HG02642 (cell line): ENCODE data around the gene NRXN3.

Experiments used
- ATAC-seq: cut with Tn5 transposase; IDR thresholded peaks from one replicate; pipeline ENCODE4 v1.9.1; 2021; ENCODE audit warnings: mild to moderate bottlenecking; ENCODE audit not compliant: unreplicated experiment, poor library complexity

Gene NRXN3

DNA sequence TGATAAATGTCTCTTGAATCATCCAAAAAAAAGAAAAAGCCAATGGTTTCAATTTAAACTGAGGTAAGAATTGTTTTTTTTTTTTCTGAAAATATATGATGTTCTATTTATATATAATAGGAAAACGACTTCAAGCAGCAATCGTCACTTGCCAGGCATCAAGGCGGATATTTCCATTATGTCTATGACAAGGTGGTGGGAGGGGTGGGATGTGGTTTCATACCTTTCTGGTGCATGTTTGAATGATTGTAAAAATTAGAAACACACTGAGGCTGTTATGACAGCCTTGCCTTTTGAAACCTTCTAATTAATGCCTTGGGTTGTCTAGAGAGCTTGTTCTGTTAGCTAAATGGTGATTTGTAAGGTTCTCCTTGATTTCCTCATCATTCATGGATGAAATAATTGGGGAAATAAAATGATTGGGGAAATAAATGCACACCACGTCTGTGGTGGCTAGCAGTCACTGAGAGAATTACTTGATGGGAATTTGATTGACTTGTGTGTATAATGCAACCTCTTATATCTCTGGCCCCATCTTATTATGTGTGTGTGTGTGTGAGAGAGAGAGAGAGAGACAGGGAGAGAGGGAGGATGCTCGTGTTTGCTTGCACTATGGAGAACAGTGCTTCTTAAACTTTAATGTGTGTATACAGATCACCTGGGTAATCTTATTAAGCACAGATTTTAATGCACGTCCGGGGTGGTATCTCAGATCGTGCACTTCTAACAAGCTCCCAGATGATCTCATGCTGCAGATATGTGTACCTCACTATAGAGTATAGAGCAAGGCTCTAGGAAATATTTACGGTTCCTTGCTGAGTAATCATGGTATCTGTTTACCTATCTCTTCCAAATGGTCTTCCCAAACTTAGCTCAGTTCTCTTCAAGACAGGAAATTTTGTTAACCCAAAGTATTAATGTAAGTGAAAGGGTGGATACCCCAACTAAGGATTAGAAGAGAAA lies 1538.5 kb downstream of the NRXN3 start:
- ATAC-seq, result no peak

DNA sequence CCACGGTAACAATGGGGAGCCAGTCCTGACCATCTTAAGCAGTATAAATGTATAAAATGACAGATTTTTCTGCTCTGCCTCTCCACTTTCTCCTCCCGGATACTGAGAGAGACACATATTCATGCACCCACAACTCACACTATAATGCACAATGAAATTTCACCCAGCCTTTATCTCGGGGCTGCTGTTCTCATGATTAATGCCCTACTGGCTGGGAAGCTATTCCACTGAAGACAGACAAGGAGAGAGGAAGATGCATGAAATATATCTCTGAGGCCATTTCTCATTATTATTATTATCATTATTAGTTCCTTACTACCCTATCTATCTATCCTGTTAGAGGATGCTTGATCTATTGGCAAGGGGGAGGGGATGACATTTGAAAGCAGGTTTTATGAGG lies 1539.4 kb downstream of the NRXN3 start:
- ATAC-seq, result no peak

DNA sequence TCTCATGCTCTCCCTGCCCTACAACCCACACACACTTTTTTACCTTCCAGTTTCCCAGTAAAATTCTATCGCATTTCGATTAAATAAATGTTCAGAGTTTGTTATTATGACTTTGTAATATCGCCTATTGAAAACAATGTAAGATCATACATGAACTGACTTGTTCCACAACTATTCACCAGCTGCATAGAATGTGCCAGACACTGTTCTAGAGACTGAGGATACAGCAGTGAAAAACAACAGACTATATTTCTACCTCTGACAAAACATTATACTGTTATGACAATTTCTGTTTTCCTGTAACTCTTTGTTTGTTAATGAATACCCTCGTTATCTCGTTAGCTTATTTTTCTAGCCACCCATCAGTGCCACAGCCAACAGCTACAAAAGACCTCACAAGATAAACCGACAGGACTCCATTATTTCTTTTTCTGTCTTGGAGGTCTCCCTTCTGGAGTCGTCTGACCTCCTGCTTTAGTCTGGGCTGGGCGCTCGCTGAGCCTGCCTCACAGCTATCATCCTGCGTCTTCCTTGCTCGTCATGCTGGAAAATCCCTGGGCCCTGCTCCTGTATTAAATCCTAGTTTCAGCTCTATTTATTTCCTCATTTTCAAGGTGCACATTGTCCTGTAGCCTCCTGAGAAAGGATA lies 1542.3 kb downstream of the NRXN3 start:
- no peak for ATAC-seq

DNA sequence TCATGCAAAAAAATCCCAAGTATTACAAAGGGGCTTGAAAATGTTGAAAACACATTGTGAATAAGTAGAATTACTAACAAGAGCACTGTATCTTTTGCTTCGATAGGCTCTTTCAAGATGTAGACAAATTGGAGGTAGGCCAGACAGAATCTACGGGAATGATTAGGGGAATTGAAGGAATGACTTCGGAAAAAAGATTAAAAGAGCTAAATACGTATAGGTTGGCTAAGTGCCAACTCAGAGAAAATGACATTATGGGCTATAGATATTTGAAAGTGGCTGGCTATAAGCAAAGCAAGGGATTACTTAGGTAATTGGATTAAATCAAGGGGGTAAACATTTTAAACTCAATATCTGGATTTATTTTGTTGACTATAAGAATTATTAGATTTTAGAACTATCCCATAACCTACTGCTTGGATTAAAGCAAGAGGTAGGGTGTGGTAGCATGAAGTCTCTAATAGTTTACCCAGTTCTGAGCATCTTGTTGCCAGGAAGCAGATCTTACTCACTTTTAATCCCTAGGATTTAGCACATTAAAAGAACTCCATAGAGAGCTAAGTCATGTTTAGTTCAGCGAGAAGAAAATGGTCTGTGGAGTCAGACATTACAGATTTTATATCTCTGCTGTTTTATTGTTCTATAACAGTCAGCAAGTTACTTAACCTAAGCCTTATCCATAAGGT lies 1551.4 kb downstream of the NRXN3 start:
- no peak for ATAC-seq

DNA sequence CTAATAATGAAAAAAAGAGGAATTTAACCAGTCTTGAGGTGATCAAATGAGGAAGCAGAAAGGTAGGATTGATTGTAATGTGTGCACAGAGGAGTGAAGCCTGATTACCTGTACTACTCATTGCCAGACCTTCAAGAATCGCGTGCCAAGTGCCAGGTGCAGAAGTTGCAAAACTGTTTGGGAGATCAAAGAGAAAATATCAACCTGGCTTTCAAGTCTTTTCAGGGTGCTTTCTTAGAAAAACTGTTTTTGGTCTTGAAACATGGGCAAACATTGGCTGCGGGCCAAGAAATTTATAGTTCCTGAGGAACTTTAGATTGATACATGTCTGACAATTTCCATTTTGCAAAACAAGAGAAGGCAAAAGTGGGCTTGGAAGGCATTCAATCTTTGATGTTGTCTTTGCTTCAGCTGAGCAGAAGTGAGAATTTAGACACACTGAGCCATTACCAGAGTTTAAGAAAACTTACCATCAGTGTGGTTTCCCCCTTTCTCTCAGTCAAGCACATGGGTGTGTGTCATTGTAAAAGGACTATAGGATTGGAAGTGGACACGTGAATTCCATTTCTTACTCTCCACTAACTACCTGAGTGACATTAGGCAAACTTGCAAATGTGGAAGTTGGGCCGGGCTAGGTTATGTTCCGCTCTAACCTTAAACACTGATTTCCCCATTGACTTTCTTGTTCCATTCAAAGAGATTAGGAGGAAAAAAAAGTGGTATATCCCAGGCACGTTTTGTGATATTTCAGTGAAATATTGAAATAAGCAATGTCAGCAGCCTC lies 1555.0 kb downstream of the NRXN3 start:
- no peak for ATAC-seq

DNA sequence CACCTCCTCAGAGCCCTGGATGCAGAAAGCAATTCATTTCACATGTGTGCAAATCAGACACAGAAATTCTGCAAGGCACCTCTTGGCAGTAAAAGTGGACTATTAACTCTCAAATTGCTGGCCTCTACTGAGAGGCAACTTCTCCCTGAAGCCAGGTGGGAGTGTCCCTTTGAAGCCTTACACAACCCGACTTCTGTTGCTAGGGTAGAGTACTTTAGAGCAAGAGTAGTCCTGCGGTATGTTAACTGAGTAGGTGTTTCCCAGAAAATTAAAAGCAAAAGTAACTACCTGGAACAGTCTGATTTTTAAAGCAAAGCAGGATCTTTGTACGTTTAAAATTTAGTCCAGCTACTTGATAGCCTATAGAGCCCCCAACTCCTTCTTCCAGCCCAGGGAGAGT lies 1557.7 kb downstream of the NRXN3 start:
- no peak for ATAC-seq

DNA sequence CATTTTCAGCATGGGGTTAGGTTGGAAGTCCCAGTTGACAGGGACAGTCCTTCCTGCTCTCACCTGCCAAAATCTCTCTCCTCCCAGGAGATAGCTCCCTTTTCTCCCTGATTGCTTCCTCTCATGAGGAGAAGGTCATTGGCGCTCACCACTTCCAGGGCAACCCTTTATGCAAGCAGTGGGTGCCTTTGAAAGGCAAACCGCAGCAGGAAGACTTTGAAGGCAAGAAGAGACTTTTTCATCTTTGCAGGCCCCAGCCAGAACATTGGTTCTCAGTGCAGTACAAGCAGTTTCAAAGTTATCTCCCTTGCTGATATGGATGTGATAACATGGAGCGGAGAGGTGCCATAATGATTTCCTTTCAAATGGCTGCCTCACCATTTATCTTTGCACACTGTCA lies 1558.2 kb downstream of the NRXN3 start:
- no peak for ATAC-seq

DNA sequence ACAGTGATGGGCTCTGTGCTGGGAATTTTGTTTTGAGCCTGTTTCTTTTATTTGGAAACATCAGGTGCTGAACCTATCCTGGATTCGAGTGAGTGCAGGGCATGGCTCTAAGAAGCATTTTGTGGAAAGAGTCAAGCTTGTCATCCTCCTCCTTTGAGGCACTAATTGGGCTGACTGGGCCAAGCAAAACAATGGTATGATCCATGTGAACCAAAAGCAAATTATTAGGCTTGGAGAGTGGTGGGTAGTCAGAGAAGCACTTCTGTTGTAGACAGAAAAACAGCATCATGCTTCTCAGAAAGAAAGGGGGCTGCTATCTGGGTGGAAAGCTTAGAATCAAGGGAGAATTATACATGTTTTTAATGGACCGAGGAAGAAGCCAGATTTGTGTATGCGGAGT lies 1559.6 kb downstream of the NRXN3 start:
- no peak for ATAC-seq

DNA sequence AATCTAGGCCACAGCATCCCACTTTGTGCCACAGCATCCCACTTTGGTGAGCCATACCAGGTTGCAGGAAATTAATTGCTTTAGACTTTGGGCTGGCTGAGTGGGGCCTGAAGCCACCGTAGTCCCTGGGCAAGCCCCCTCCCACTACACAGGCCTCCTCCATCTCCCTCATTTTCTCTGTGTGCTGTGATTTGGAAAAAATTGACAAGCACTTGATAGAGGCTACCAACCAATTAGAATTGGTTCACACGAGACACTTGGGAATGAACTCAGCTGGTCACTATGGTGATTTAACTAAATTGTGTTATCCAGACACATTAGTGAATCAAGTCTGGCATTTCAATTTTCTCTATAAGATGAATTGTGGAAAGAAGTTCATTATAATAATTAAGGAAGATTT lies 1560.0 kb downstream of the NRXN3 start:
- no peak for ATAC-seq

DNA sequence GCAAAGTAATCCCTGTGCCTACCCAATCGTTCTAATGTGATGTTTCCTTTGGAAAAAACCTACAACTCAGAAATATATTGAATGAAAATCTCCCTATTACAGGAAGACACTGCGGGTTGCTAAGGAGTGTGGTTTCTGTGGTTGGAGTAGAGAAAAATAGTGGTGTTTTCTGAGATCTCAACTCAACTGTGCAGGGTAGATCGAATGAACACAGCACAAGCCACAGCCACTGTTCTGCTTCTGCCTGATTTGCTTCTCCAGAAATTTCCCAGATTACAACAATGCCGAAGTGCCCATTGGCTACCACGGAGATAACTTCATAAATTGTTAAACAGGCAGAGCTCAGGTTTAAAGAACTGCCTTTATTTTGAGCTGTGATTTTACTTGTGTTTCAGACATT lies 1560.8 kb downstream of the NRXN3 start:
- no peak for ATAC-seq

DNA sequence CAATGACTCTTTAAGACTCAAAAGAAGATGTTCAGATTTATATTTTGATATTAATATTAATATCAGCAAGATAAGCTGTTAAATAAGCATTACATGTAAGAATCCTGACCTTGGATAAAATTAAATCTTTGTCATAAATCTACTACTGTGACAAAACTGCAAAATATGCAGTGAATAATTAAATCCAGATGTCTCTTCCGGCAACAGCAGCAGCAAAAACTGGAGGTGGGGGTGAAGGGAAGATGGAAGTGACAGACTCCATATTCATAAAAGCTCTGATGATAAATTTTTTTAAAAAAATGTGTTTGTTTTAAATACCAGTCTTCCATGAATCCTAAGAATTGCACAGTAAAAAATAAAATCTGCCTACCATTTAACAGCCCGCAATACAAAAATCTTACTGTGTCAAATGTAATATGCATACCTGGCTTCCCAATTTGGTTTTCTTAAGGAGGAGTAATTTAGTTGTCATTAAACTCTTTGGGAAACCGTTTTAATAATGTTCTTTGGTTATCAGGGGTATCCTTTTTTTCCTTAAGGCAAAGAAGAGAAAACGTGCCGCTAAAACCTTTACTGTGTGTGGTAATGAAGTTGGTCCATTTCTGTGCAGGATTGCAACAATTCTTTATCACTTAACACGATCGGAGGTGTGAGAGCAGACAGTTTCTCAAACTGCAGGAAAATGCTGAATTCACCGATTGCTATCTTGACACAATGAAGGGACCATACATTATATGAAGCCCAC lies 1562.9 kb downstream of the NRXN3 start:
- no peak for ATAC-seq

DNA sequence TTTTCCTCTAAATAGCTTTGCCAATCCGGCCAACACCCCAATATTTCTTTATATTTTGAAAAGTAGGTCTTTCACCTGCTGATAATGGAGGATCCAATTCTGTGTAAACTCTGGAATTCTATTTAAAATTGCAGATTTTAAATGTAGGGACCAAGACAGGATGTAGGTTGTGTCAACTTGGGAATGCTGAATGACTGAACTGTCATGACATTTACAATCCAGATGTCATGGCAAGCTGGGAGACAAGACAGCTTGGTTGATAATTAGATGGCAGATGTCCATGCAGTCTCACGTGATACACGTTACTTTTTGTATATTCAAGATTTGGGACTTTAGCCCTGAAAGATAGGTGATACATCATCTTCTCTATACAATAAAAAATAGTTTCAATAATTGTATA lies 1564.0 kb downstream of the NRXN3 start:
- ATAC-seq, result no peak

DNA sequence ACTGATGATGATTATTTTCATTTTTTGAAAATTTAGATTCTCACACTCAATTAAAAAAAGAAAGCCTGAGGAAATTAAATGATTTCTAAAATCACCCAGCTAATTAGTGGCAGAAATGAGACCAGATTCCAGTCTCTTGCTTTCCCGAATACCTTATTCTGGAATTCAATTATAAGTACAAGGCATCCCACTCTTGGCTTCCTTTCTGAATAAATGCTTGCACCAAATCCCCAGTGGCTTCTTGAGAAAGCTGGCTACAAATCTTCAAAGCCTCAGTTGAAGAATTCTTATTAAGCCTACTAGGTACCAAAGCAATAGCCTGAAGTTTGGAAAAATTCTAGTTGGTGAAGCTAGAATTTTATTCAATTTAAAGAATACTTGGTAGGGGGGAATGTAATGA lies 1564.5 kb downstream of the NRXN3 start:
- ATAC-seq, result no peak

DNA sequence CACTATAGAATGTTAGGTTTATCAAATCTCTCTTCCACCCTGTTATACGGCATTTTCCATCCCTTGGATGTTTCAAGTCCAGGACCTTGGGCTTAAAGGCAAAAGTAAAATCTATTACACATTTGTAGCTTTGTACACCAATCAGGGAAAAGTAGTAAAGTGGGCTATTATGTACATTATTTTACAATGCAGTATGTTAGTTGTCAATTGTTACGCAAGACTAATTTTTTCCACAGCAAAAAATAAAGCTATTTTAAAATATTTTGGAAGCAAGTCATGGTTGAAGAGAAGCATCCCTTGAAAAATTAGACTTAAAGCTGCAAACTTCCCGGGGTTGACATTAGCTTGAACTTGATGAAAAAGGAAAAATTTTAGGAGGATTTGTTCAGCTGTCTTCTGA lies 1564.9 kb downstream of the NRXN3 start:
- ATAC-seq, result no peak

DNA sequence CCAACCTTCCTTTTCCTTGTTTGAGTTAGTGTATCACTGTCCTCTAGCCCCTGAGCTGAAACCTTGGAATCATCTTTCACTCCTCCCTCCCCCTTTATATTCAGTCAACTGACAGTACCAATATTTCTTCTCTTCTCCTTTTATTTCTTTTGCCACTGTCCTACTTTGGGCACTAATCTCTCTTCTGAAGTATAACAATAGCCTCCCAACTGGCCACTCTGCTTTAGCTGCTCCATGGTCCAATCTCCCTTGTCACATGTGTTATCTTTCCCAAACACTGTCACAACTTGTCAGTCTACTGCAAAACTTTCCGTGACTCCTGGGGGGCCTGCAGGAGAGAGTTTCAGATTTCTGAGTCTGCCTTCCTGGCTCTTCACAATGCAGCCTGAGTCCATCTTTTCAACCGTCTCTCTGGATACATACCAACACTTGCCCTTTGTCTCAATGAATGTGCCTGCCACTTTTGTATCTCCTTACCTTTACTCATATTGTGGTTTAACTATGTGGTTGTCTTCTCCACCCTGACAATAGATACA lies 1570.0 kb downstream of the NRXN3 start:
- no peak for ATAC-seq

DNA sequence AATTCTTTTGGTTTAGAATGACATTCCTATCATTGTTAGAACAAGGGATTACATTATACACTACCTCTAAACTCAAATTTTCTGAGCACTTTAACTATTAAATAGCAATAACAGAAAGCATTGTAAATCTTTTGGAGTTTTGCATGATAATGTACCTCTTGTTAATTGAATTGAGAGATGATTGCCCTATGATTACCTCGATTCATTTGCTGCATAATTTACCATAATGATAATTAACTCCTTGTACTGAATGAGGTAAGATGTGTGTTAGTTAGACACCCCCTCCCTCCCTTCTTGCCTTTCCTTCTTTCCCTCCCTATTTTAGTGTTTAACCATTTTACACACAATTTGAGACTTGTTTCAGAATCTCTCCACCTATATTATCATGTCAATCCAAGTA lies 1572.0 kb downstream of the NRXN3 start:
- ATAC-seq, result no peak

DNA sequence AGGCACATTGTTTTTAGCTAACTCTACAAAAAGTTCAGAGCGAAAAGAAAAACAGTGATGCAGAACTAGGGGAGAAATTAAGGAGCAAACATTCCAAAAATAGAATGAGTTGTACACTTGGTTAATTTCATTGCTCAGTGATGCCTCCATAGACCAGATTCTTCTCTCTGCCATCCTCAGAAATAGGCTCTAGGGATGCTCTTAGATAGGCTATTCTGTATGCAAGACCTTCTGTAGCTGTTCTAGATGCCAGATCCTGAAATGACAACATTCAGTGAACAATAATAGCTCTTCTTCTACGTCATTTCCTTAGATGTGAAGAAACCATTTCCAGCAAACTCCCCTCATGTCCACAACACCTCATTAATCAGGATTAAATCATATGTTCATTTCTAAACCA lies 1574.9 kb downstream of the NRXN3 start:
- ATAC-seq, result no peak

DNA sequence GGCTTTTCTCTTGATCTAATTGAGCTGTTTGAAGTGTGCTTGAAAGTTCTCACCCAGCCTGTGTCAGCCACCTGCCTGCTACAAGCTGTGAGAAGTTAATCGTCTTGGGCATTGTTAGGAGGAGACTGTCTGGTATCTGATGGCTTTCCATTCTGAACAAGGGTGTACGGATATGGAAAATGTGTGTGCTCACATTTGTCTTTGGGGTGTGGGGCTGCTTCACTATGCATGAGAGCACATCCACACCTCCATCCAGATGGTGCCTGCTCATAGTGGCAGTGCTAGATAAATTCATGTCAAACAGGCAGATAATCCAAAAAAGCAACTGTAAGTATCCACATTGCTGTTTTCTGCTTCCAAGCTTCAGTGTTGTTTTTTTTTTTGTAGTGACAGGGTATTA lies 1578.9 kb downstream of the NRXN3 start:
- no peak for ATAC-seq

DNA sequence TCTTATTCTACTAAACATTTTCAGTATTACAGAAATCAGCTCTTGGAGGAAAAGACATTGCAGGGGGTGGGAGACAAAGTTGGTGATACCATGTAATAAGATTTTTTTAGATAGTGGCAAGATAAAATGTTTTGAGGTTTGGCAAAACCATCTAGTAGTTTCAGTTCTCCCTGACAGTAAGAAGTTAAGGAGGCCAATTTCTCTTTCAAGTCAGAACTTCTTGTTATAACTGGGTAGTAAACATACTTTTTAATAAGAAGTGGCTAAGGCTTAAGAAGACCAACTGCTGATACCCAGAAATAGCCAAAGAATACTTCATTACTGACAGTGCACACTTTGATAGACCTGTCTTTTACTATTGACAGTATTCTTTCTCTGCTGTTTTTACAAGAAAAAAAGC lies 1588.8 kb downstream of the NRXN3 start:
- no peak for ATAC-seq

DNA sequence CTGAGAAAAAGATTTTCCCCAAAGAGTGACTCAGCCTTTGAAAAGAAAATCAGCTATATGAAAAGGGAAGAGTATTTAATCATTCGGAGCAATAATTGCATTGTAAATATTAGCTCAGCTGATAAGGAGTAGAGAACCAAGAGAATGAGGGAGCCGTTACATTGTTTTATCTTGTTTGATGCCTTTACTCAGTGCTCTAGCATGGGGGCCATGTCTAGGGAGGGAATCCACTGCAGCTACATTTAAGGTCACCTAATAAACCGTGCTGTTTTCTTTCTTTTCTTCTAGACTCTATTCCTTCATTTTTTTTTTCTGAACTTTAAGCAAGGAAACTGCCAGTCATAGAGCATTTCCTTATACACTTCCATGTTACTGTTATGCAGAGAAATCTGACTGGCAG lies 1594.2 kb downstream of the NRXN3 start:
- ATAC-seq, result no peak
